ENCODE data around the gene CTNND1. TPM values are rescaled to one million over a fixed set of nuclear protein-coding genes. Genes with fewer than 3 reads are reported as not detected.

The CTNND1 gene
- total RNA-seq, 1 donor from 2014 or later, result 187 TPM

DNA sequence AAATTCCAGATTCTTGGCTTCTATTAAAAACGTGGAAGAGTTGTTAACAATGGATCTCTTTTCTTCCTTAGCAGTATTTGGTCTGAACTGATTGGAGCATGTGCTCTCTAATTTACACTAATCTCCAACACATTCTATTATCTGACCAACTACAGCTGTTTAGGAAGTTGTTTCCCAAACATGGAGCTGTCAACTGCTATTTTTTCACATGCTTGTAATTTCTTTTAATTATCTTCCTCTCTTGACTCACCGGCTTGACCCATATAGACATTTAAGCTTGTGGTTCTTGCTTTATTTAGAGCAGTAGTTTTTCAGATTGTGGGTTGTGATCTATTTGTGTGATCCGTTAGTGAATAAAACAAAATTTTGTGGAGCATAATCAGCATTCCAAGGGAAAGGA lies 40.8 kb downstream of the CTNND1 start:
- peaks cover 24% of the 10 kb centered on the region for H3K4me1 Mint-ChIP-seq (ENCODE audit: unreplicated experiment)
- DNase-seq (ENCODE audit: extremely low spot score, unreplicated experiment), result no peak
- TF ChIP-seq, protein P1, sequence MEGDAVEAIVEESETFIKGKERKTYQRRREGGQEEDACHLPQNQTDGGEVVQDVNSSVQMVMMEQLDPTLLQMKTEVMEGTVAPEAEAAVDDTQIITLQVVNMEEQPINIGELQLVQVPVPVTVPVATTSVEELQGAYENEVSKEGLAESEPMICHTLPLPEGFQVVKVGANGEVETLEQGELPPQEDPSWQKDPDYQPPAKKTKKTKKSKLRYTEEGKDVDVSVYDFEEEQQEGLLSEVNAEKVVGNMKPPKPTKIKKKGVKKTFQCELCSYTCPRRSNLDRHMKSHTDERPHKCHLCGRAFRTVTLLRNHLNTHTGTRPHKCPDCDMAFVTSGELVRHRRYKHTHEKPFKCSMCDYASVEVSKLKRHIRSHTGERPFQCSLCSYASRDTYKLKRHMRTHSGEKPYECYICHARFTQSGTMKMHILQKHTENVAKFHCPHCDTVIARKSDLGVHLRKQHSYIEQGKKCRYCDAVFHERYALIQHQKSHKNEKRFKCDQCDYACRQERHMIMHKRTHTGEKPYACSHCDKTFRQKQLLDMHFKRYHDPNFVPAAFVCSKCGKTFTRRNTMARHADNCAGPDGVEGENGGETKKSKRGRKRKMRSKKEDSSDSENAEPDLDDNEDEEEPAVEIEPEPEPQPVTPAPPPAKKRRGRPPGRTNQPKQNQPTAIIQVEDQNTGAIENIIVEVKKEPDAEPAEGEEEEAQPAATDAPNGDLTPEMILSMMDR (conservative IDR thresholded peaks at IDR 0.05), result no peak
- peaks cover 49% of the 10 kb centered on the region for H3K36me3 Mint-ChIP-seq
- H3K27me3 Mint-ChIP-seq, result no peaks in the 10 kb centered on the region
- H3K4me3 Mint-ChIP-seq, result no peak overlapping the region
- no peaks in the 10 kb centered on the region for H3K9me3 Mint-ChIP-seq
- no peak overlapping the region for H3K27ac Mint-ChIP-seq

DNA sequence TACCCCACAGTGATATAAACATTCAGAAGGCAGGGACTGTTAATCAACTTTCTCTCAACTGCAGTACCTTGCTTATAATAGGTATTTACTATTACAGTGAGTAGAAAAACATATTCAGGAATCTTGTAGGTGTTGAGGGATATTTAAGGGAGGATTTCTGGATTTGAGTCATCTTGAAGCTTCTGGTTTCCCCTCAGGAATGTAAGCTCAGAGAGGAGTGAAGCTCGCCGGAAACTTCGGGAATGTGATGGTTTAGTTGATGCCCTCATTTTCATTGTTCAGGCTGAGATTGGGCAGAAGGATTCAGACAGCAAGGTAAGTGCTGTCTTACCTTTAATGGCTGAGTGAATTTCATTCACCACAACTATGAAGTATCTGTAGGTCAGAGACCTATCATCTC lies 42.9 kb downstream of the CTNND1 start:
- no peak overlapping the region for H3K27ac Mint-ChIP-seq
- H3K9me3 Mint-ChIP-seq, result no peaks in the 10 kb centered on the region
- DNase-seq (ENCODE audit: extremely low spot score, unreplicated experiment), result no peak
- TF ChIP-seq, protein P1 (conservative IDR thresholded peaks at IDR 0.05), result no peak
- no peak overlapping the region for H3K4me3 Mint-ChIP-seq
- H3K36me3 Mint-ChIP-seq, result peaks cover 50% of the 10 kb centered on the region
- H3K27me3 Mint-ChIP-seq, result no peaks in the 10 kb centered on the region
- peaks cover 7% of the 10 kb centered on the region for H3K4me1 Mint-ChIP-seq (ENCODE audit: unreplicated experiment)

DNA sequence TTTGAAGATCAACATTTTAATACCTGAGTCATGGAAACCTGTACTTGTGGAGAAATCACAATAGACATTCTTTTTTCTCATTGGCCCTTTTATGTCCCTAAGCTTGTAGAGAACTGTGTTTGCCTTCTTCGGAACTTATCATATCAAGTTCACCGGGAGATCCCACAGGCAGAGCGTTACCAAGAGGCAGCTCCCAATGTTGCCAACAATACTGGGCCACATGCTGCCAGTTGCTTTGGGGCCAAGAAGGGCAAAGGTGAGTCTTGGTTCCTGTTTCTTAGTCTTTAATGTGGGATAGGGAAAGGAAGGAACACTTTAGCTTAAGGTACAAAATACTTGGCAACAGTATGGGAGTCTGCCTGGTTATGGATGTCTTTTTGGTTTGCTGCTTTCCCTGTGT lies 44.2 kb downstream of the CTNND1 start:
- peaks cover 2% of the 10 kb centered on the region for H3K4me1 Mint-ChIP-seq (ENCODE audit: unreplicated experiment)
- TF ChIP-seq, protein P1 (conservative IDR thresholded peaks at IDR 0.05), result no peak
- no peak overlapping the region for H3K27ac Mint-ChIP-seq
- DNase-seq (ENCODE audit: extremely low spot score, unreplicated experiment), result no peak
- H3K36me3 Mint-ChIP-seq, result peaks cover 45% of the 10 kb centered on the region
- H3K4me3 Mint-ChIP-seq, result no peak overlapping the region
- no peaks in the 10 kb centered on the region for H3K9me3 Mint-ChIP-seq
- H3K27me3 Mint-ChIP-seq, result no peaks in the 10 kb centered on the region

DNA sequence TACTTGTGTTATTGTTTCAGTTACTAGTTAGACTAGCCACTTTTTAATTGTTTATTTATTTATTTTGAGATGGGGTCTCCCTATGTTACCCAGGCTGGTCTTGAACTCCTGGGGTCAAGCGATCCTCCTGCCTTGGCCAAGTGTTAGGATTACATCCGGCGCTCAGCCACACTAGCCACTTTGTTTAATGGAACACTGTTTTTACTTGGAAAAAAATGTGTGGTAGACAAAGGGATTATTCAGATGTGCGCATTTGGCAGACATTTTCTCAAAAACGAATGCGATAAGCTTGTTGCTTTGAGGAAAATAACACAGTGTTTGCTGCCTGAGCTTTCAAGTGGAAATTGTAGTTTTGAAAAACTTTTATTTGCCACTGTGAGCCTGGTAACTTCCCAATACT lies 51.0 kb downstream of the CTNND1 start:
- Mint-ChIP-seq H3K4me3 (no peak overlapping the region), H3K27me3 (no peaks in the 10 kb centered on the region), H3K4me1 (ENCODE audit: unreplicated experiment) (no peaks in the 10 kb centered on the region), H3K9me3 (no peaks in the 10 kb centered on the region), H3K27ac (no peak overlapping the region), H3K36me3 (peaks cover 47% of the 10 kb centered on the region)
- TF ChIP-seq, protein P1 (conservative IDR thresholded peaks at IDR 0.05), result no peak
- DNase-seq (ENCODE audit: extremely low spot score, unreplicated experiment), result no peak

DNA sequence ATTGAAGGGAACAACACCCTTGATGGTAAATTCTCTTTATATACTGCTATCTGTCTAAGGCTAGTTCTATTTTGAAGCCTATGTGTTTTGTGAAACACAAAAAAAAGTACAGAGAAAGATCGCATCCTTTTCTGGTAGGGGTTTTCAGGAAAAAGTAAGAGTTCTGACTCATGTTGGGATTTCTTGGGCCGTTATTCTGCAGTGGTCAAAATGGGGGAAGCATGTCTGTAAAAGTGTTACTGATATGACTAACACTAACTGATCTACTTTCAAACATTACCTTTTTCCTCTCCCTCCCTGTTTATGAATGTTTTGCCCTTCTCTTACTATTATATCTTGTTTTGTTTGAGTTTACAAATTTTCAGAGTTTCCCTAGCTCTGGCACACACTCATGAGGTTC lies 53.9 kb downstream of the CTNND1 start:
- Mint-ChIP-seq H3K4me1 (ENCODE audit: unreplicated experiment) (no peaks in the 10 kb centered on the region), H3K27me3 (no peaks in the 10 kb centered on the region), H3K27ac (no peak overlapping the region), H3K9me3 (no peaks in the 10 kb centered on the region), H3K4me3 (no peak overlapping the region), H3K36me3 (peaks cover 34% of the 10 kb centered on the region)
- TF ChIP-seq, protein P1 (conservative IDR thresholded peaks at IDR 0.05), result no peak
- no peak for DNase-seq (ENCODE audit: extremely low spot score, unreplicated experiment)

DNA sequence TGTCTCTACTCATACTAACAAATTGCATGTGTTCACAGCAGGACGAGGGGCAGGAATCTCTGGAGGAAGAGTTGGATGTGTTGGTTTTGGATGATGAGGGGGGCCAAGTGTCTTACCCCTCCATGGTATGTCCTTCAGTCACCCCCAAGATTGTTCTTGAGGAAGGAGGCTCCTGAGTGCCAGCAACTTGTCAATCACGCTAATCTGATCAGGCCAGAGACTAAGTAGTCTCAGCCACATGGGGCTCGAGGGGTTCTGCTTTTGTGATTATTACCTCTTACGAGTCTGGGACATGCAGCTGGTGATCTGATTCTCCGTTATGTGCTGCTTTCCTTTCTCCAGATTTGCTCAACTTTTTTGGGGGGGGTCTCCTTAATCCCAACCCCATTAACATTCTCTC lies 54.3 kb downstream of the CTNND1 start:
- Mint-ChIP-seq H3K36me3 (peaks cover 34% of the 10 kb centered on the region), H3K27me3 (no peaks in the 10 kb centered on the region), H3K4me1 (ENCODE audit: unreplicated experiment) (no peaks in the 10 kb centered on the region), H3K9me3 (no peaks in the 10 kb centered on the region), H3K27ac (no peak overlapping the region), H3K4me3 (no peak overlapping the region)
- TF ChIP-seq, protein P1 (conservative IDR thresholded peaks at IDR 0.05), result no peak
- no peak for DNase-seq (ENCODE audit: extremely low spot score, unreplicated experiment)

Measured in type B pancreatic cell (in vitro differentiated cells).